T-helper 17 cell (primary cell): ENCODE data around the gene TMEM106C. TPM values are rescaled to one million over a fixed set of nuclear protein-coding genes. Genes with fewer than 3 reads are reported as not detected.
"Not testable (repeated sequence)": the region's sequence is repeated elsewhere in the genome, so short reads cannot be mapped to it uniquely, and the experiment has no call there.

Experiments used
- ATAC-seq: fragments of 150-1000 bp; cut with Tn5 transposase; 2 replicates; pipeline ENCODE4 v1.10.0; 2021; ENCODE audit warnings: mild to moderate bottlenecking, moderate library complexity
- DNase-seq, 3 donors: peaks; one replicate each; pipeline versions ENCODE4 v3.0.0 to v3.0.0-alpha.2; 2020 to 2021
- H3K9me3 ChIP-seq: one replicate; pipeline ENCODE4 v1.7.0; 2013; ENCODE audit warnings: low read length, mild to moderate bottlenecking; ENCODE audit not compliant: control insufficient read depth, poor library complexity, severe bottlenecking
- H3K27ac Mint-ChIP-seq: one replicate; pipeline ENCODE4 v1.8.0; 2022; ENCODE audit warnings: mild to moderate bottlenecking, moderate library complexity, mixed read lengths
- H3K27me3 Mint-ChIP-seq: one replicate; pipeline ENCODE4 v1.8.0; 2022; ENCODE audit warnings: mixed read lengths
- H3K36me3 Mint-ChIP-seq: one replicate; pipeline ENCODE4 v1.8.0; 2022; ENCODE audit warnings: low read depth, mixed read lengths
- H3K4me1 Mint-ChIP-seq: one replicate; pipeline ENCODE4 v1.8.0; 2022; ENCODE audit warnings: mild to moderate bottlenecking, mixed read lengths
- H3K4me3 Mint-ChIP-seq: one replicate; pipeline ENCODE4 v1.8.0; 2022; ENCODE audit warnings: mild to moderate bottlenecking, moderate library complexity, mixed read lengths
- total RNA-seq, 4 donors: library from RNA in 2 of 4; stranded (reverse) in 2 of 4; gene quantifications; one replicate each; pipeline ENCODE4 v1.2.3 and lab custom pipeline; 2022 to 2026

Gene TMEM106C
- total RNA-seq, 2 donors from 2014 or later: 17.5 to 20.5 TPM

DNA sequence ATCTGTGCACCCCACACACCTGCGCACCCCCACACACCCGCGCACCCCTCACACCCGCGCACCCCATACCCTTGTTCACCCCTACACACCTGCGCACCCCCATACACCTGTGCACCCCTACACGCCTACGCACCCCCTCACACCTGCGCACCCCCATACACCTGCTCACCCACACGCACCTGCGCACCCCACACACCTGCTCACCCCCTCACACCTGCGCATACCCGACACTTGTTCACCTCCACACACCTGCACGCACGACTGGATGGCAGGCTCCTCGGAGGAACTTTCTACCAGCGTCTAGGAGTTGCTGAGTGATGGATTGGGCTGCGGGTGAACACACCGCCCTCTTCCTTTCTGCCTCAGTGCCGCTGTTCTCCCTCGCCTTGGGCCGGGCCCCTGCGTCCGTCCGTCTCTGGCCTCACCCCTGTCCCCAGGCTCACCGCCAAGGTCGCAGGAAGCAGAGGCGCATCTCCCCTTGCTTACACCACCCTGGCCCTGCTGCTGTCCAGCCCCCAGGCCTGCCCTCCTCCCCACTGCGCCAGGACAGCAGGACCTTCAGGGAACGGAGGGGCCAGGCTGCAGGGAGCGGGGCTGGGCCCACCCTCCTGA lies 20.7 kb upstream of the TMEM106C start:
- no peaks in the 10 kb centered on the region for H3K9me3 ChIP-seq
- H3K27me3 Mint-ChIP-seq: peaks cover 25% of the 10 kb centered on the region
- no peak overlapping the region for H3K4me3 Mint-ChIP-seq
- no peak overlapping the region for H3K27ac Mint-ChIP-seq
- DNase-seq (no peak), ATAC-seq (no peak)
- peaks cover 6% of the 10 kb centered on the region for H3K36me3 Mint-ChIP-seq
- peaks cover 9% of the 10 kb centered on the region for H3K4me1 Mint-ChIP-seq

DNA sequence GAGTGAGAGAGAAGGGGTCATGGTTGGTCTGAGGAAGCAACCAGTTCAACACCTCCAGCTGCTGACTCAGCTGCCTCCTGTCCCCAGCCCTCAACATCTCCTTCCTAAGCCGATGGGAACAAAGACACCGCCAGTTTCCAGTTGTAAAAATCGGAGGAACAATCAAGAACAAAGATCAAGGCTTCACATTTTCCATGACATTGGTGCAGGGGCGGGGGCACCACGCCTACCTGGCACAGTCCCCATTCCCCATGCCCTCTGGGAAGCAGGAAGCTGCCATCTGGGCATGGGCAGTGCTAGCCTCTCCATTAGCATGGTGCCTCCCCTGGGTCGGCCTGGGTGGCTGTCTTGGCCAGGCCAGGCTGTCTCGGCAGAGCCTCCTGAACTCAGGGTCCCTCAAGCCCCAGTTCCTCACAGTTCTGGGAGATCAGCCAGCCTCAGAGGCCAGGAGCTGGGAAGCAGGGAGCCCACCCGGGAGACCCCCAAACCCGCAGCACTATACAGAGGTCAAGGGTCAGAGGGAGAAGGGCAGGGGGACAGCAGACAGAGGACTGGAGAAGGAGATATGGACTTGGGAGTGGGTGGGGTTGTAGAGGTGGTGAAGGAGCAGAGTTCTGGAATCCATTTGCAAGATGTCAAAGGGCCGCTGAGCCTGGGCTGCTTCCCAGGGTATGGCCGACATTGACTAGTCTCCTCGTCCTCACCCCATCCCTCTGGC lies 19.6 kb upstream of the TMEM106C start:
- ATAC-seq: no peak
- H3K4me1 Mint-ChIP-seq: peaks cover 9% of the 10 kb centered on the region
- H3K27me3 Mint-ChIP-seq: peaks cover 25% of the 10 kb centered on the region

DNA sequence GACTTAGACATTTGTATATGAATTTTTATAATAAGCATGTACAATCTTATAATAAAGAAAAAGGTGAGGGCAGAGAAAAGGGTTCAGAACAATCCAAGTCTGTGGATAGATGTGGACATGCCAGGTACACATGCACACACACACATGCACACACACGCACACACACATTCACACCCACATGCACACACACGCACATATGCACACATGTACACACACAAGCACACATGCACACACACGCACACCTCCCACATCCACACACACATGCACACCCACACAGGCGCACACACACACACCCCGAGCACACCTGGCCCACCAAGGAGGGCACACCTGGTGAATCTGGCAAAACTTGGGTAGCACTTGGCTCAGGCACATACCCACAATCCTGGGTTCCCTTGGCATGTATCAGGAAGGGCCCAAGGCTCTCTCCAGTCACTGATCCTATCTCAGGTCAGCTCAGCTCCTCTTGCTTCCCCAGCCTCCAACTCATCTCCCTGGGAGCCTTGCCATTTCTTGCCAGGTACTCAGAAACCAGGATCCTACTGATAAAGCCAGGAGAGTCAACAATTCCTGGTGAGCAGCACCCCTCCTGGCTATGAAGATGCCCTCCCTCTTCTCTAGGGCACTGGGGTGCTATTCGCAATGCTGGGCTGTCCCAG lies 18.6 kb upstream of the TMEM106C start:
- no peak overlapping the region for H3K27ac Mint-ChIP-seq
- H3K27me3 Mint-ChIP-seq: peaks cover 22% of the 10 kb centered on the region
- peaks cover 4% of the 10 kb centered on the region for H3K36me3 Mint-ChIP-seq
- DNase-seq (no peak), ATAC-seq (no peak)
- H3K9me3 ChIP-seq: no peaks in the 10 kb centered on the region
- H3K4me1 Mint-ChIP-seq: peaks cover 12% of the 10 kb centered on the region
- no peak overlapping the region for H3K4me3 Mint-ChIP-seq

More for the DNA sequence above, 19.6 kb upstream of the TMEM106C start:
- no peak overlapping the region for H3K27ac Mint-ChIP-seq
- peaks cover 6% of the 10 kb centered on the region for H3K36me3 Mint-ChIP-seq
- H3K9me3 ChIP-seq: no peaks in the 10 kb centered on the region
- no peak for DNase-seq
- no peak overlapping the region for H3K4me3 Mint-ChIP-seq

DNA sequence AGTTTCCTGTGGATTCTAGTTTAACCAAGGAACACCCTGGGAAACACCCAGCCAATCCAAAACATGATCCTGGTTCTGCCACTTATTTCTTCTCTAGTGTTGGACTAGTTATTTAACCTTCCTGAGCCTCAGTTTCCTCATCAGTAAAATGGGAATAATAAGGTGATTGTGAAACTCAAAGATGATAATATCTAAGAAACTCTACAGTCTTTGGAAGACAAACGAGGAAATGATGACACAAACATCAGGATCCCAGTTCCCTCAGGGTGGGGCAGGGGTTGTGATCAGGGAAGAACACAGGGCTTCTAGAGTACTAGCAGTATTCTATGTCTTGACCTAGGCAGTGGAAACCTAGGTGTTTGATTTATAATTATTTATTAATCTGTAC lies 18.1 kb upstream of the TMEM106C start:
- no peaks in the 10 kb centered on the region for H3K9me3 ChIP-seq
- ATAC-seq (no peak), DNase-seq (no peak)
- peaks cover 9% of the 10 kb centered on the region for H3K4me1 Mint-ChIP-seq
- no peak overlapping the region for H3K4me3 Mint-ChIP-seq
- peaks cover 2% of the 10 kb centered on the region for H3K36me3 Mint-ChIP-seq
- H3K27me3 Mint-ChIP-seq: peaks cover 18% of the 10 kb centered on the region
- H3K27ac Mint-ChIP-seq: no peak overlapping the region

DNA sequence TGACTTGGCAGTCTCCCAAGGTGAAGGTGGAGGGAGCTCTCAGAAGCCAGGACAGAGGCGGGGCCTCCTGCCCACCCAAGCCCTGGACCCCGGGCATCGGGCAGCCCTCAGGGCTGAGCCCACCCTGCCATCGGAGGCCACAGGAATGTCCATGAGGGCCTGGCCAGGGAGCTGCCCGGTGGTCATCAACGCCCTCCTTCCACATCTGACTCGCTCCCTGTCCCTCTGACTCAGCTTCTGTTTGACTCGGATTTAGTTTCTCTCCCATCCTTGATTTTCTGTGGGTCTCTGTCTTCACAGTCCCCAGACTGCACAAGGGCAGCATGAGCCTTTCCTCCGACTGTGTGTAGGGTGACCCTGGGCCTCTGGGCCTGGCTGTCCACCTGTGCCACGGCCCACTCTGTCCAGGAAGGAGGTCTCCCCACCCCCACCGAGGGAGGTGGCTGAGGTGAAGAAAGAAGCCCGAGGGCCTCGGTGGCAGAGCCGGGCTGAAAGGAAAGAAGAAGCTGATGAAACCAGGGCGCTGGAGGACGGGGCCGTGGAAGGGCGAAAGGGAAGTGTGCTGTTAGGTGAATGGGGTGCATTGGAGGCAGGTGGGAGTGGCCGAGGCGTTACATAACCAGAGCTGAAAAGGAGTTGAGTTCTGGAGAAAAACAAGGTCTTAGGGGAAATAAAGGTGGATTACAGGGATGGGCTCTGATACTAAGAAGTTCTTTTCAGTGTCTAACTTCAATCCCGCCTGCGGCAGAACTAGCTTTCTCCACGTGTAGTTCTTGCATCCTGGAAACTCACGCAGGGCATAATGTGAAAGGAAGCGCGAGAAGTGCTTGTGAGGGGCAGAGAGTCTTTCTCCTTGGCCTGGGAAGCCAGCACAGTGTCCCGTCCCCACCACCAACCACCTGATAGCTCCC lies 16.7 kb upstream of the TMEM106C start:
- no peaks in the 10 kb centered on the region for H3K9me3 ChIP-seq
- H3K27ac Mint-ChIP-seq: no peak overlapping the region
- ATAC-seq (no peak), DNase-seq (no peak)
- H3K27me3 Mint-ChIP-seq: peaks cover 14% of the 10 kb centered on the region
- no peak overlapping the region for H3K4me3 Mint-ChIP-seq
- H3K36me3 Mint-ChIP-seq: no peaks in the 10 kb centered on the region
- H3K4me1 Mint-ChIP-seq: peaks cover 4% of the 10 kb centered on the region

DNA sequence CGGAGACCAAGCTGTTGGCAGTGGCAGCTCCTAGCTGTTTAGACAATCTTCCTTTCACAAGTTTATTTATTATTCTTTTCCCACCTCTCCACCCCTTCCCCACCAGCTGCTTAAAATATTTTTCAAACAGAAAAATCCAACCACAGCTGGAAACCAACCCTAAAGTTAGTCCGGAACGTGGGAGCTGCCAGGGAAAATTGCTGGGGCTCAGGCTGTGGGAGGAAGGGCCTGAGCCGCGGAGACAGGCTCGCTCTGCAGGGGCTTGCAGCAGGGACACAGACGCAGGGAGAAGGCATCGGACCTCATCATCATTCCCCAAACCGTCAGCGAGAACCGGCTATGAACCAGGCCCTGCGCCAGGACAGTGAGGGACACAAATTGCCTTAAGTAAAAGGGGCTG lies 16.1 kb upstream of the TMEM106C start:
- Mint-ChIP-seq H3K36me3 (no peaks in the 10 kb centered on the region), H3K4me1 (peaks cover 4% of the 10 kb centered on the region), H3K4me3 (no peak overlapping the region), H3K27ac (no peak overlapping the region), H3K27me3 (peaks cover 14% of the 10 kb centered on the region)
- DNase-seq: no peak
- ATAC-seq: no peak
- H3K9me3 ChIP-seq: no peaks in the 10 kb centered on the region

DNA sequence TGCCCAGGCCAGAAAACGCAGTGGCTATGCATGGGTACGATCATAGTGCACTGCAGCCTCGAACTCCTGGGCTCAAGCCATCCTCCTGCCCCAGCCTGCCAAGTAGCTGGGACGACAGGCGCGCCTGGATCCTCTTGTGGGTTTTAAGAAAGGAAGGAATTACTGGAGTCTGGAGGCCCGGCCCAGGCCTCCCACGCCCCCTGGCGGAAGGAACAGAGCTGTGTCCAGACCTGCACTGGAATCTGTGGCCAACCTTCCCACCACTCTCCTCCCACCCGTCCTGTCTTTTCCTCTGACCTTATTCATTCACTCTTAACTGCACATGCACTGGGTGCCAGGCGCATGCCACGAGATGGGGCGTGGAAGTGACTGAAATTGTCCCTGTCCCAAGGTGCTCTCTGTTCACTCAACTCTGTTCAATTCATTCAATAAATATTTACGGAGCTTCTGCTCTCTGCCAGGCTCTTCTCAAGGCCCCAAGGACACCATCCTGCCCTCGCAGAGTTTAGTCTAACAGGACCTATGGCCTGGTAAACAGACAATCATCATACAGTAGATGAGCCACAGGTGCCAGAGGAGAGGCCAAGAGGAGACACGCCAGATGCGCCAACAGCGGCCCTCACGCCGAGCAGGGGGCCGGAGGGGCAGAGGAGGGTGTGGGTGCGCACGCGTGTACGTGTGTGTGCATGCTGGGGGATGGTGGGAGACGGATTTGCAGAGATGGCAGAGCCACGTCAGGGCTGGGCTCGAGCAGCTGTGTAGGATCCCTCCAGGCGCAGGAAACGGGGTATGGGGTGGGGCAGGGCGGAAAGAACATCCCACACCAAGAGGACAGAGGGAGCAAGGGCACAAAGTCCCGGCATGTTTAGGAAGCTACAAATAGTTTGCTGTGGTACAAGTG lies 13.7 kb upstream of the TMEM106C start:
- no peaks in the 10 kb centered on the region for H3K36me3 Mint-ChIP-seq
- H3K4me3 Mint-ChIP-seq: no peak overlapping the region
- H3K27ac Mint-ChIP-seq: no peak overlapping the region
- peaks cover 15% of the 10 kb centered on the region for H3K27me3 Mint-ChIP-seq
- DNase-seq (peak; percentile 18 to 42 (median 39)), ATAC-seq (peak; percentile 74)
- H3K9me3 ChIP-seq: no peaks in the 10 kb centered on the region
- H3K4me1 Mint-ChIP-seq: peaks cover 7% of the 10 kb centered on the region

DNA sequence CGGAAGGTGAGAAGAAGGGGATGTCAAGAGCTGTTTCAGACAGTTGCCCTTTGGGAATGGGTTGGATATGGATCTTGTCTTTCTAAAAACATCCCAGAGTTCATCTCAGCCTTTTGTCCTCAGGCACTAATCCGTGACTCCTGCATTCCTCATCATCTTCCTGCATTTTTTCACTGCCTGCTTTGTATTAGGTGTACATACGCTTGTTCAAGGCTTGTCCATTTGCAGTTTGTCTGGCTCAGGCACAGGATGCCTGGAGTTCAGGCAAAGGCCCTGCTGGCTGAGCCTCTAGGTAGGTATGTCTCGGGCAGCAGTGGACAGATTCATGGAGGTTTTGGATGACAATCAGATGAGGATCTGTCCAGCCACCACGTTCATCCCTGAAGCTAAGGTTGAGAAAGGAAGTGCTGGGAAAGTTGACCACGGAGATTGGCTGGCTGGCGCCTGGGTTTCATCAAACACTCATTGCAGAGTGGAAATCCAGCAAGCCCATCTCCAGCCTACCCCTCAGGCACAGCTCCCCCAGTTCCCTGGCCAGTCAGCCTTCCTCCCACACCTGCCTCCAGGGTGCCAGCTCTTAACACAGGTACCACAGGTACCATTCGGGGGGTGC lies 12.4 kb upstream of the TMEM106C start:
- Mint-ChIP-seq H3K27ac (no peak overlapping the region), H3K36me3 (no peaks in the 10 kb centered on the region), H3K4me3 (no peak overlapping the region), H3K4me1 (peaks cover 7% of the 10 kb centered on the region), H3K27me3 (peaks cover 20% of the 10 kb centered on the region)
- ATAC-seq: no peak
- no peaks in the 10 kb centered on the region for H3K9me3 ChIP-seq
- DNase-seq: no peak

DNA sequence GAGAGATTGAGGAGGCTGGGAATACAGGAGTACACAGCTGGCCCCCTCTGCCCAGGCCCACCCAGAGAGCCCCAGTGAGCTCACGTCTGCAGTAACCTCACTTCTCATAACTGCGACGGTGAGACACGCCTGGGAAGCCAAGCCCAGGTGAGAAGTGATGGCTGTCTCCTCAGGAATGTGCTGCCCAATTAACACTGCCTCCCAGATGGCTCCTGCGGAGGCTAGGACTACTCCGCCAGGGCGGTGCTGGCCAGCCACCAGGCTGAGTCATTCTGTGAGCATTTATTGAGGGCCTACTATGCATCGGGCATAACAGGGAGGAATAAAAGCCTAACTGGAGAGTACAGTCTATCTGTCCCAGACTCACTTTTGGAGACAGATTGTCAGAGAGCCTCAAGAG lies 9.3 kb upstream of the TMEM106C start:
- H3K4me1 Mint-ChIP-seq: peaks cover 7% of the 10 kb centered on the region
- peaks cover 20% of the 10 kb centered on the region for H3K27me3 Mint-ChIP-seq
- H3K9me3 ChIP-seq: no peaks in the 10 kb centered on the region
- H3K27ac Mint-ChIP-seq: no peak overlapping the region
- ATAC-seq (no peak), DNase-seq (no peak)
- no peaks in the 10 kb centered on the region for H3K36me3 Mint-ChIP-seq
- H3K4me3 Mint-ChIP-seq: no peak overlapping the region

DNA sequence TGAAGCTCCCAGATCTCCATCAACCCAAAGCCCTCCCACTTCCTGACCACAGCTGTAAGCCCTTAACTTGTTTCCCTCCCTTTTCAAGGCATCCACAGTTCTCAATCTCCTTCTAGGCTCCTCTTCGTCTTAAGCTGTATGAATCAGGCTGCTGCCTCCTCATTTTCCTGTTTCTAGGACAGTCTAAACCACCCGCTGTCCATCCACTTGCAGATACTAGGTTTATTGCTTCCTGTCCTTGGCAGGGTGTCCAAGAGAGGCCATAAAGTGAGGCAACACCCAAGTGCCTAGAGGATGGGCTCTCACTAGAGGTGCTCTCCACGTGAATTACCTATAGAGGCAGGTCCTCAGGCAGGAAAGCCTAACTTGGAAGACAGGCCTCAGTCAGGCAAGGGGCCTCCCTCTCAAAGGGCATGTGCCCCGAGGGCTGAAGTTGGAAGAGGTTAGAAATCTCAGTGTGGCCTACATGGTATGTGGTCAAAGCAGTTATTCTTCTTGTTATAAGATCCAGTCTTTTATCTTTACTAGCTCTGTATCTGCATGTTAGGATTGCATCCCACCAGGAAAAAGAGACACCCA lies 8.8 kb upstream of the TMEM106C start:
- no peaks in the 10 kb centered on the region for H3K36me3 Mint-ChIP-seq
- no peak overlapping the region for H3K27ac Mint-ChIP-seq
- DNase-seq: no peak
- ATAC-seq: no peak
- H3K9me3 ChIP-seq: no peaks in the 10 kb centered on the region
- no peak overlapping the region for H3K4me3 Mint-ChIP-seq
- H3K4me1 Mint-ChIP-seq: peaks cover 4% of the 10 kb centered on the region
- H3K27me3 Mint-ChIP-seq: peaks cover 21% of the 10 kb centered on the region

DNA sequence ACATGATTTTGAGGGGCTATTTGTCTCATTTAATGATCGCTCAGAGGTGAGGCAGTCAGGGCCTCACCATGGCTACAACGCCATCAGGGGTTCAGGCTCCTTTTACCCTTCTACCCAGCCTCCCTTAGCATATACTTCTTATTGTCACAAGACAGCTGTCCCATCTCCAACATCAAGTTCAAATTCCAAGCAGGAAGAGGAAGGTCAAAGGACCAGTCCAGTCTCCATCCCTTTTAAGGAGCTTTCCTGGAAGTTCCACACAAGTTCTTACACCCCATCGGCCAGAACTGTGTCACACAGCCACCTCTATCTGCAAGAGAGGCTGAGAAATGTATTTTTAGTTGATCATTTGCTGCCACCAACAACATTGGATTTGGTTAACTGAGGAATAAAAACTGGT lies 8.3 kb upstream of the TMEM106C start:
- no peak for ATAC-seq
- H3K27ac Mint-ChIP-seq: no peak overlapping the region
- peaks cover 26% of the 10 kb centered on the region for H3K27me3 Mint-ChIP-seq
- peaks cover 3% of the 10 kb centered on the region for H3K4me1 Mint-ChIP-seq
- no peaks in the 10 kb centered on the region for H3K9me3 ChIP-seq
- H3K36me3 Mint-ChIP-seq: no peaks in the 10 kb centered on the region
- no peak overlapping the region for H3K4me3 Mint-ChIP-seq
- no peak for DNase-seq

DNA sequence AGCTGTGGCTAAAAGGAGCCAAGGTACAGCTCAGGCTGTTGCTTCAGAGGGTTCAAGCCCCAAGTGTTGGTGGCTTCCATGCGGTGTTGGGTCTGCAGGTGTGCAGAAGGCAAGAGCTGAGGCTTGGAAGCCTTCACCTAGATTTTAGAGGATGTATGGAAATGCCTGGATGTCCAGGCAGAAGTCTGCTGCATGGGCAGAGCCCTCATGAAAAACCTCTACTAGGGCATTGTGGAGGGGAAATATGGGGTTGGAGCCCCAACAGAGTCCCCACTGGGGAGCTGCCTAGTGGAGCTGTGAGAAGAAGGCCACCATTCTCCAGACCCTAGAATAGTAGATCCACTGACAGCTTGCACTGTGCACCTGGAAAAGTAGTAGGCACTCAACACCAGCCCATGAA lies 5.7 kb upstream of the TMEM106C start:
- not testable (repeated sequence) for H3K36me3 Mint-ChIP-seq

More for the DNA sequence above, 5.7 kb upstream of the TMEM106C start:
- H3K27ac Mint-ChIP-seq, H3K9me3 ChIP-seq, DNase-seq, H3K4me1 Mint-ChIP-seq, H3K4me3 Mint-ChIP-seq, ATAC-seq: not testable (repeated sequence)
- peaks cover 42% of the 10 kb centered on the region for H3K27me3 Mint-ChIP-seq
